ENCODE data around the gene GPR158.

GPR158 gene

GRCh38 chr10:25505466-25505865 lies 330.7 kb downstream of the GPR158 start:
- DNase-seq: no peak

- DNase-seq: no peak
Observed at GRCh38 chr10:25506821-25507335, 332.1 kb downstream of the GPR158 start.

DNA sequence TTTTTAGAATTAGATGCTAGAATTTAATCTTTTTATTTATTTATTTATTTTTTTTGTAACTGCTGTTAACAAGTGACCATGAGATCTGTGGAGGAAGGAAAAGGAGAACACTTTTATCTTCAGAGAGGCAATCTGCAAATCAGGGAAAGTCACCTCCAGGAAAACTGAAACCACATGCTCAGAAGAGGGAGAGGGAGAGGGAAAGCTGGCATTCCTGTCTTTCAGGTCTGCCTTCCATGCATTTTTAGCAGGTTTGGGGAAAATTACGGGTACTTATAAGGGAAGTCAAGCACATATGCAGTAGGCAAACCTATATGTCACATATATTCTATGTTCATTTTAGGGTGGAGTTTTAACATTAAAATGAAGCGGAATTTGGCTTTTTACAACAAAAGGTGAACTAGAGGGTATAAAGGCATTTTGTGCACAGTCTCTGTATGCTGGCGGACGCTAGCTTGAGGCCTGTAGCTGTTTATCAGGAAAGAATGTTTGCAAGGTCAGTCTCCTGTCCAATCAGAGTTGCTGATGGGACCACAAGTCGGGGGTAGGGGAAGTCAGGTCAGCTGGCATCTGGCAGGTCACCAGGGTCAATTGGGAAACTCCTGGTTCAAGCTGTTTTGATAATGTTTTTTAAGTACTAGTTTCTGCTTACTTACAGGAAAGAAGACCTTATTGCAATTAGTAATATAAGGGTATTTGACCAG lies 333.5 kb downstream of the GPR158 start:
- DNase-seq: no peak

DNA sequence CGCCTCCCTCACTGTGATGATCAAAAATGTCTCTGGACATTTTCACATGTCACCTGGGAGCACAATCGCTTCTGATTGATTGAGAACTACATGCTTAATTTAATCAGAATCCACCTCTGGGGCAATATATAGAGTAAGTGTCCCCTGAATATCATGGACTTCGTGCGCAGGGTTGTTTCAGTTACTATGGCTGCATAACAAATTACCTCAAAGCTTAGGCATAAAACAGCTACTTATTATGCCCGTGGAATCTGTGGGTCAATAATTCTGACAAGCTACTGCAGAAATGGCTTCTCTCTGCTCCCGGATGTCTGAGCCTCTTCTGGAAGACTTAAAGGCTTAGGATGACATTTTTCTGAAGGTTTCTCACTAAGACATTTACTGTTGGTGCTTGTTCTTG lies 334.4 kb downstream of the GPR158 start:
- DNase-seq: no peak

DNA sequence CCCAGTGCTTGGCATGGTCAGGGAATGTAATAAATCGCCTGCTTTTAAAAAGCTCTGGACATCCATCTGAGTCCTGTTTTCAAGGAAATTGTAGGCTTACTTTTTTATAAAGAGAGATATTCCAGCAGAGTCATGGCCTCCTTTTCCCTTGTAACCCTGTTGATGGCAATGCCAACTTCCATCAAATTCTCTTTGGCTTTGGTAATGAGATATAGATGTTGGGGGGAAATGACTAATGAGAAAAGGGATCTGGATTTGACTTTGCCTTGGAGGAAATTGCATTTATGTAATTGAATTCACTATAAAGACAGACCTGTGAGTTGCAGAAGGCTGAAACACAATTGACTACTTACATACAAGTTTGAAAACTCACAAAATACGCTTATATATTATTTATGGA lies 347.5 kb downstream of the GPR158 start:
- no peak for DNase-seq

- DNase-seq: no peak
Observed at GRCh38 chr10:25522946-25523608, 348.3 kb downstream of the GPR158 start.

GRCh38 chr10:25530306-25530705 lies 355.5 kb downstream of the GPR158 start:
- DNase-seq: no peak

DNA sequence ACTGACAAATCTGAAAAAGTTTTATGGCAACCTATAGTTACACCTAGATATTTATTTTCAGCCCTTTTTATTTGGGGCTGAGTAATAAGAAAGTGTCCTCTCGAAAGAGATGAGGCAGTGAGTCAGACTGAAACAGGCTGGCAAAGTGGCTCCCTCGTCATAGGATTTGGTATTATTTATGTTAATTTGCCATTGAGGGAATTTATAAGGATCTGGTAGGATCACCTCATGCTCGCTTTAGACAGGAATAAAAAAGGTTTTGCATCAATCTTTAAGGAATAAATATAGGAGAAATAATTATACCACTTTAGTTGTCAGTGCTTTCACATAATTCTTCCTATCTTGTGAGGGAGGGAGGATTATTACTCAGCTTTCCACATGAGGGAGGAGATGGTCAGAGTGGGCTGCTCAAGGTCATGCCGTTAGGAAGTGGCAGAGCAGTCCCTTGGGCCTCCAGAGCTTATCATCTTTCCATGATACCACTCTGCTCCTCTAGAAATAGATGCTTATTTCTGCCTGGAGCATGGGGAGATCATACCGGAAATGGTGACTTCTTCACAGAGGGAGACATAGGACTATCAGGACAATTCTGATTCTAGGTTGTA lies 356.8 kb downstream of the GPR158 start:
- no peak for DNase-seq

DNA sequence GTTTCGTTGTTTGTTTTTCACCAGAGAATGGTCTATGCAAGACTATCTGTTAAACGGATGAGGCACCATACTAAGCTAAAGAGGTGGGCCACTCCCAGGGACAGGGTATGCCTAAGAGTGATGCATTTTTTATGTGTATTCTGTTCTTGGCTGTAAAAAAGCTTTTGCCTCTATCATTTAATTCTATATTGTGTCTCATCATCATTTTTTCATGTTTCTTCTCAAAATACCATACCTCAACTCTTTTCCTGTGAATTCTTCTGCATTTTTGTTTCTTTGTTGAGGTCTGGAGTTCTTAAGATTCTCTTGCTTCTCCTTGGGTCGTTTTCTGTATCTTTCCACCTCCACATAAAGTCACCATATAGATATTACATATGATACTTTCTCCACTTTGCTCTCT lies 357.4 kb downstream of the GPR158 start:
- no peak for DNase-seq

DNA sequence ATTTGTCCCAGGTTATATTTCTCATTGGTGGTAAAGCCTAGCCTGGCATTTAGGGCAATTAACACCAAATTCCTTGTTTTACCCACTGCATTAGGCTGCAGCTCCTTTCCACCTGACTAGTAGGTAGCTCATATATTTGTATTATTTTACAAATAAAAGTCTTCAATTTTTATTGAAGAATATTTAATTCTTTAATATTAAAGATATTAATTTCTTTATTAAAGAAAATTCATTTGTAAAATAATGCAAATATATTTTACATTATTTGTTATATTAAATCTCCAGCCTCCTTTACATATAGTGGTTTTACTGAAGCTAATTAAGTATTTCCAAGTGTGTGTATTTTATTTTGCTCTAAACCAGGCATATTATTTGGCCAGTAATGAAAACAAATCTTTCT lies 361.2 kb downstream of the GPR158 start:
- no peak for DNase-seq

DNA sequence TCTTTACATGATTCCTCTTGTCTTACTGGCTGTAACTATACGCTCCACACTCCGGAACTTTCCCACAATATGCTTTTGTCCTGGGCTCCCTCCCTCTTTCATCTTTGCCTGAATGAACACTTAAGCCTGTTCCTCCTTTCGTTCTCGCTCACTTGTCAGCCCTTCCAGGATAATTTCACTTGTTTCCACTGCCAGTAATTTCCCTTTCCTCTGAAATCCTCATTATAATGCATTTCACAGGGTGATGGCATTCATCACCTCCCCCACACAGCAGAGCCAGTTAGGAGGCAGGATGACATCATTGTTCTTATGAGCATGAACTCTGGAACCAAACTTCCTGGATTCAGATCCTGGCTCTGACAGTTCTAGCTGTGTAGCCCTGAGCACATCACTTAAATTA lies 372.6 kb downstream of the GPR158 start:
- DNase-seq: no peak

GRCh38 chr10:25552283-25552919 lies 377.6 kb downstream of the GPR158 start:
- no peak for DNase-seq

GRCh38 chr10:25555865-25556264 lies 381.1 kb downstream of the GPR158 start:
- DNase-seq: no peak

- no peak for DNase-seq
Observed at GRCh38 chr10:25556457-25556856, 381.7 kb downstream of the GPR158 start.

- DNase-seq: no peak
Observed at GRCh38 chr10:25557136-25557535, 382.3 kb downstream of the GPR158 start.

DNA sequence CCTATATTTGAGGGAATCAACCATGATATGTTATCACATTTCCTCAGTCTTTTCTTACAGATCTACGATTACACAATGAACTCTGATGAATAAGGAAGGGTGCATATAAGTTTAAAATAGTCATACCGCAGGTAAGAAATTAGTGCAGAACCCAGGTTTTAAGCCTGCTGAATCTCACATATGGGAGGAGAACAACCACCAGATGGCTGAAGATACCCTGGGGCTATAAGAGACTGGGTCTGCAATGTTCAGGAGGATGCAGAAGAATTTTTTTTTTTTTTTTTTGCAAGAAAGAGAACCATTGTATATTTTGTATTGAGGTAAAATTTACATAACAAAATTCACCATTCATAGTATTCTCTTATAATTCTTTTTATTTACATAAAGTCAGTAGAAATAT lies 387.0 kb downstream of the GPR158 start:
- DNase-seq: no peak

GRCh38 chr10:25562547-25562946 lies 387.7 kb downstream of the GPR158 start:
- no peak for DNase-seq

DNA sequence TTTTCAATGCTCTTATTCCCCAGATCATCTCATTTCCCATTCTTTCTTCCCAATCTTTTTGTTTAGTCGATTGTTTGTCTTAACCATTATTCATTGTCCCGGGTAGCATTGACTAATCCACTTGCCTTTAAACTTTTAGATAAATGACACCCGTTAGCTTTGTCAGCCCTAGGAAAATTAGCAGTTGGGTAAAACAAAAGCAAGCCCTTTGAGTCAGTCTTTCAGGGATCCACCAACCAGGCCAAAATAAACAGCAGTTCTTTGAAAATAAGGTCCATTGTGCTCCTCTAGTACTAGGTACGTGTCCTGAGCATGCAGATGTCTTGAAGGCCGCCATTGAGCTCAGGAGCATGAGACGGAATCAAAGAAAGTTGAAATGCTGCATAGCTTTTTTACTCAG lies 389.6 kb downstream of the GPR158 start:
- DNase-seq: no peak

GRCh38 chr10:25565570-25565969 lies 390.8 kb downstream of the GPR158 start:
- DNase-seq: no peak

DNA sequence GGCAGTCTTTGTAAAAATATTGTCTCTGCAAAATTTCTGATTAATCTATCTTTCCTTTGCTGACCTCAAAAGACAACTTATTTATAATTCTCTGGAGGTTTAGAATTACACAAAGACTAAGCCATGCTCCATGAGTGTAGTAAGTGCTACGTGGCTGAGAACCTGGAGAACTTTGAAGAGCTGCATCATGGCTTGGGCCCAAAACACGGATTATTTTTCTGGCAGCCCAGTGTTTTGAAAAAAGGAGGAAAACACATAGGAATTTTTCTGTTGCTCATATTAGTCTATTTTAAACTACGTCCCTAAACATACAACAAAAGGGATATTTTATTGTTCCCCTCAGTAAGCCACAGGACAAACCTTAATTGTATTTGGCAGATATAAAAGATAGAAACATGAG lies 398.5 kb downstream of the GPR158 start:
- no peak for DNase-seq

- DNase-seq: no peak
Observed at GRCh38 chr10:25575343-25575742, 400.5 kb downstream of the GPR158 start.

GRCh38 chr10:25578061-25578460 lies 403.3 kb downstream of the GPR158 start:
- DNase-seq: no peak

DNA sequence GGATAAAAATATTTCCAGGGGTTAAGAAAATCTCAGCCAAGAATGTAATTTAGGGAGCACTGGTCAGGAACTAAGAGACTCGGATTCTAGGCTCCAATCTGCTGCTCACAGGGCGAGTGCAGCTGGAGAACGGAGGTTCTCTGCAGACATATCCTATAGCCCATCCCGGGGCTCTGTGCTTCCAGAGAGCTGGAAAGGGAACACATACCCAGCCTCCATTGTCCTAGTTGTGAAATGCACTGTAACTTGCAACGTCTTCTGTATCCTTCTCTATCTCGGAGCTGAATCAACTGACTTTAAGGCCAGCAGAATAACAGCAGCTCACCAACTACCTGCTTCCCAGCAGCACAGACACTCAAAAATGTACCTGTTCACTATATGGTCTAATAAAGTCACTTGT lies 408.2 kb downstream of the GPR158 start:
- DNase-seq: no peak

- DNase-seq: no peak
Observed at GRCh38 chr10:25600651-25601050, 425.9 kb downstream of the GPR158 start.
